BE2C (cell line): Measurements from ENCODE around the gene DQX1.
A peak's percentile ranks its signal among the peaks of the same experiment; 100 is the strongest.

Source experiments
- DNase-seq: peaks from one replicate; pipeline ENCODE4 v3.0.0-alpha.2; 2020
- H3K27me3 ChIP-seq: fragments of 250-450 bp; sonication (Bioruptor Pico); 2 replicates; pipeline ENCODE4 v1.5.1; 2020; ENCODE audit warnings: mild to moderate bottlenecking
- H3K36me3 ChIP-seq: fragments of 250-450 bp; sonication (Bioruptor Pico); 2 replicates; pipeline ENCODE4 v1.5.1; 2020; ENCODE audit warnings: mild to moderate bottlenecking
- H3K4me1 ChIP-seq: fragments of 250-450 bp; sonication (Bioruptor Pico); 2 replicates; pipeline ENCODE4 v1.5.1; 2020
- H3K4me3 ChIP-seq: 2 replicates; pipeline ENCODE4 v1.5.1; 2011; ENCODE audit warnings: low read depth, low read length
- H3K9me3 ChIP-seq: fragments of 250-450 bp; sonication (Bioruptor Pico); 2 replicates; pipeline ENCODE4 v1.5.1; 2020
- CTCF ChIP-seq: IDR thresholded peaks from 2 replicates; pipeline ENCODE4 v1.5.1; 2012; ENCODE audit warnings: mild to moderate bottlenecking, low read depth, low read length

The DQX1 gene

GRCh38 chr2:74499940-74500577, 26.0 kb downstream of the DQX1 start:
- DNase-seq, result no peak
- peak overlapping the region; percentile 61 for H3K4me3 ChIP-seq
- TF ChIP-seq CTCF, result no peak
- peaks cover 5% of the 10 kb centered on the region; the same call in 1 of the 2 replicates for H3K4me1 ChIP-seq
- no peaks in the 10 kb centered on the region for H3K27me3 ChIP-seq
- H3K9me3 ChIP-seq, result no peaks in the 10 kb centered on the region
- peaks cover 9% of the 10 kb centered on the region for H3K36me3 ChIP-seq

GRCh38 chr2:74499267-74499939, 26.6 kb downstream of the DQX1 start, which contains the start of gene LBX2:
Gene LBX2 (minus strand): TSS chr2:74499603. CDS start chr2:74499537, 66 bp downstream.
- no peak for DNase-seq
- Histone ChIP-seq H3K4me3 (peak within 1 kb of the TSS; percentile 61), H3K27me3 (no peaks in the 10 kb centered on the region), H3K36me3 (peaks cover 4% of the 10 kb centered on the region), H3K4me1 (peaks cover 5% of the 10 kb centered on the region; the same call in 1 of the 2 replicates), H3K9me3 (no peaks in the 10 kb centered on the region)
- no peak for TF ChIP-seq CTCF

GRCh38 chr2:74498500-74499266, 27.3 kb downstream of the DQX1 start:
- no peak for TF ChIP-seq CTCF
- Histone ChIP-seq H3K27me3 (no peaks in the 10 kb centered on the region), H3K4me1 (peaks cover 5% of the 10 kb centered on the region; the same call in 1 of the 2 replicates), H3K9me3 (no peaks in the 10 kb centered on the region), H3K36me3 (no peaks in the 10 kb centered on the region; the same call in 1 of the 2 replicates), H3K4me3 (peak overlapping the region; percentile 61)
- DNase-seq, result peak; percentile 55

- no peaks in the 10 kb centered on the region; the same call in 1 of the 2 replicates for H3K36me3 ChIP-seq
- TF ChIP-seq CTCF, result no peak
- no peaks in the 10 kb centered on the region for H3K27me3 ChIP-seq
- DNase-seq, result no peak
- no peak overlapping the region for H3K4me3 ChIP-seq
- H3K4me1 ChIP-seq, result peaks cover 5% of the 10 kb centered on the region; the same call in 1 of the 2 replicates
- no peaks in the 10 kb centered on the region for H3K9me3 ChIP-seq
These were observed 28.1 kb downstream of the DQX1 start for GRCh38 chr2:74497777-74498499.

- H3K36me3 ChIP-seq, result no peaks in the 10 kb centered on the region
- H3K4me1 ChIP-seq, result peaks cover 5% of the 10 kb centered on the region; the same call in 1 of the 2 replicates
- no peak overlapping the region for H3K4me3 ChIP-seq
- H3K9me3 ChIP-seq, result no peaks in the 10 kb centered on the region
- no peak for TF ChIP-seq CTCF
- H3K27me3 ChIP-seq, result no peaks in the 10 kb centered on the region
- DNase-seq, result no peak
These were observed 28.8 kb downstream of the DQX1 start for GRCh38 chr2:74496997-74497776.
